Upper lobe of right lung (tissue), 1 donor: ENCODE data around the gene PAK5. TPM values are rescaled to one million over a fixed set of nuclear protein-coding genes. Genes with fewer than 3 reads are reported as not detected.
A peak's percentile ranks its signal among the peaks of the same experiment; 100 is the strongest.

Experiments
- ATAC-seq: fragments of 200-7000 bp; cut with Tn5 transposase; one replicate; pipeline ENCODE4 v1.9.1; 2020; ENCODE audit warnings: mild to moderate bottlenecking, moderate library complexity
- DNase-seq: peaks from one replicate; pipeline ENCODE4 v3.0.0-alpha.2; 2020
- H3K27ac ChIP-seq: fragments of 200-600 bp; one replicate; pipeline ENCODE4 v1.8.0; 2022
- H3K27me3 ChIP-seq: fragments of 200-600 bp; one replicate; pipeline ENCODE4 v1.8.0; 2022; ENCODE audit warnings: mild to moderate bottlenecking
- H3K36me3 ChIP-seq: fragments of 200-600 bp; one replicate; pipeline ENCODE4 v1.8.0; 2022
- H3K4me1 ChIP-seq: fragments of 200-600 bp; one replicate; pipeline ENCODE4 v1.8.0; 2022
- H3K4me3 ChIP-seq: fragments of 200-600 bp; one replicate; pipeline ENCODE4 v1.8.0; 2022; ENCODE audit warnings: mild to moderate bottlenecking
- H3K9me3 ChIP-seq: fragments of 200-600 bp; one replicate; pipeline ENCODE4 v1.8.0; 2022
- intact Hi-C: fragments of 100-400 bp; cut with DNase I; formaldehyde crosslinking; loops from one replicate; pipeline ENCODE4 v1.11.0; 2022
- total RNA-seq: library from RNA; stranded (reverse); fragmentation: NEBNext Ultra II Directional; extraction: Animal tissue kit (Norgen Biotek cat#: 25700); gene quantifications from one replicate; pipeline ENCODE4 v1.2.1, GENCODE V29; 2021
- TF ChIP-seq, protein P1 (sequence below): fragments of 200-600 bp; IDR thresholded peaks from one replicate; pipeline ENCODE4 v1.8.0; 2022; ENCODE audit warnings: antibody characterized with exemption
- donor health status: DM: no; HTN: yes; CAD: no; lungs with severe emphysema.

The PAK5 gene
- total RNA-seq, 1 donor from 2014 or later, result 0.35 TPM

- TF ChIP-seq, protein P1, sequence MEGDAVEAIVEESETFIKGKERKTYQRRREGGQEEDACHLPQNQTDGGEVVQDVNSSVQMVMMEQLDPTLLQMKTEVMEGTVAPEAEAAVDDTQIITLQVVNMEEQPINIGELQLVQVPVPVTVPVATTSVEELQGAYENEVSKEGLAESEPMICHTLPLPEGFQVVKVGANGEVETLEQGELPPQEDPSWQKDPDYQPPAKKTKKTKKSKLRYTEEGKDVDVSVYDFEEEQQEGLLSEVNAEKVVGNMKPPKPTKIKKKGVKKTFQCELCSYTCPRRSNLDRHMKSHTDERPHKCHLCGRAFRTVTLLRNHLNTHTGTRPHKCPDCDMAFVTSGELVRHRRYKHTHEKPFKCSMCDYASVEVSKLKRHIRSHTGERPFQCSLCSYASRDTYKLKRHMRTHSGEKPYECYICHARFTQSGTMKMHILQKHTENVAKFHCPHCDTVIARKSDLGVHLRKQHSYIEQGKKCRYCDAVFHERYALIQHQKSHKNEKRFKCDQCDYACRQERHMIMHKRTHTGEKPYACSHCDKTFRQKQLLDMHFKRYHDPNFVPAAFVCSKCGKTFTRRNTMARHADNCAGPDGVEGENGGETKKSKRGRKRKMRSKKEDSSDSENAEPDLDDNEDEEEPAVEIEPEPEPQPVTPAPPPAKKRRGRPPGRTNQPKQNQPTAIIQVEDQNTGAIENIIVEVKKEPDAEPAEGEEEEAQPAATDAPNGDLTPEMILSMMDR, result no peak
- no peaks in the 10 kb centered on the region for H3K27me3 ChIP-seq
- no peaks in the 10 kb centered on the region for H3K36me3 ChIP-seq
- intact Hi-C loops, result no loop called here
- H3K4me3 ChIP-seq, result no peak overlapping the region
- peak; percentile 45 for ATAC-seq
- no peak overlapping the region for H3K27ac ChIP-seq
- no peaks in the 10 kb centered on the region for H3K9me3 ChIP-seq
- H3K4me1 ChIP-seq, result no peaks in the 10 kb centered on the region
- DNase-seq, result no peak
These were observed 209.0 kb downstream of the PAK5 start for GRCh38 chr20:9629831-9630230.

DNA sequence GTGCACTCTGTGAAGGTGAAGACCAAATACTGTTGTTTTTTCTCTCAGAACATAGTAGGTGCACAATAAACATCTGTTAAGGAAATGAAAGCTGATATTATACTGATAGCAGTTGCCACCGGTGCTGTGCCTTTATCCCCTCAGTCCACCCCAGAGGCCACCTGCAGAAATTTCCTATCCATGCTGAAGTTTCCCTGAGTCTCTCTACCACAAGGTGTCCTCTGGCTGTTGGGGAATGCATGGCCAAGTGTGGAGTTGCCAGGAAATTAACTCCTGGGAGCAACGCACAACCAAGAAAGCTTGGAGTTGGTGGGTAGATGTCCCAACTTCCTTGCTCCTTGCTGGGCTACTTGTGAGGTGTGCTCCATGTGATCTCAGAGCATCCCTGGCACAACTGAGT lies 210.3 kb downstream of the PAK5 start:
- no peaks in the 10 kb centered on the region for H3K9me3 ChIP-seq
- H3K4me1 ChIP-seq, result no peaks in the 10 kb centered on the region
- ATAC-seq, result no peak
- H3K4me3 ChIP-seq, result no peak overlapping the region
- intact Hi-C loops, result no loop called here
- DNase-seq, result no peak
- TF ChIP-seq, protein P1, result no peak
- H3K36me3 ChIP-seq, result no peaks in the 10 kb centered on the region
- no peak overlapping the region for H3K27ac ChIP-seq
- no peaks in the 10 kb centered on the region for H3K27me3 ChIP-seq

DNA sequence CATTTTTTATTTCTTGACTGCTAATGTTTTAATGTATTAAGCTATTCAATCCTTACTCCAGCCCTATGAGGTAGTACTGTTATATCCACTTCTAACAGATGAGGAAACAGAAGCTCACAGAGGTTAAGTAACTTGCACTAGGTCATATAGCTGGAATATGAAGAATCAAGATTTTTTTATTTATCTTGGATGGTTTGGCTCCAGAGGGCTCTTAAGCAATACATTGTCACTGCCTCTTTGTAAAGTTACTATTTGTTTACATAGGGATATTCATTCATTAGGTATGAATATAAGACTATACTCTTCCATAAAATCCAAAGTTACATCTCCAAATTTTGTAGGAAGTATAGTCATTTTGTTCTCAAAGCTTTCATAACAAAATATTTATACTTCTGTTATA lies 210.7 kb downstream of the PAK5 start:
- H3K27ac ChIP-seq, result no peak overlapping the region
- H3K9me3 ChIP-seq, result no peaks in the 10 kb centered on the region
- no peak for DNase-seq
- no peaks in the 10 kb centered on the region for H3K4me1 ChIP-seq
- TF ChIP-seq, protein P1, result no peak
- intact Hi-C loops, result no loop called here
- ATAC-seq, result no peak
- H3K36me3 ChIP-seq, result no peaks in the 10 kb centered on the region
- no peaks in the 10 kb centered on the region for H3K27me3 ChIP-seq
- H3K4me3 ChIP-seq, result no peak overlapping the region

- intact Hi-C loops, result no loop called here
- no peak for ATAC-seq
- H3K36me3 ChIP-seq, result no peaks in the 10 kb centered on the region
- no peaks in the 10 kb centered on the region for H3K9me3 ChIP-seq
- no peaks in the 10 kb centered on the region for H3K4me1 ChIP-seq
- H3K27me3 ChIP-seq, result no peaks in the 10 kb centered on the region
- H3K27ac ChIP-seq, result no peak overlapping the region
- H3K4me3 ChIP-seq, result no peak overlapping the region
- DNase-seq, result no peak
- TF ChIP-seq, protein P1, result no peak
These were observed 211.7 kb downstream of the PAK5 start for GRCh38 chr20:9627219-9627618.

GRCh38 chr20:9626357-9626756 lies 212.5 kb downstream of the PAK5 start:
- no peak for DNase-seq

More at GRCh38 chr20:9626357-9626756, 212.5 kb downstream of the PAK5 start:
- TF ChIP-seq, protein P1, result no peak
- no peak overlapping the region for H3K4me3 ChIP-seq
- ATAC-seq, result no peak
- H3K27ac ChIP-seq, result no peak overlapping the region
- intact Hi-C loops, result no loop called here
- H3K4me1 ChIP-seq, result no peaks in the 10 kb centered on the region
- no peaks in the 10 kb centered on the region for H3K27me3 ChIP-seq
- H3K9me3 ChIP-seq, result no peaks in the 10 kb centered on the region
- no peaks in the 10 kb centered on the region for H3K36me3 ChIP-seq
